ENCODE results near the gene CD8A.
A peak's percentile ranks its signal among the peaks of the same experiment; 100 is the strongest.
"Not testable (repeated sequence)": the region's sequence is repeated elsewhere in the genome, so short reads cannot be mapped to it uniquely, and the experiment has no call there.

The CD8A gene

DNA sequence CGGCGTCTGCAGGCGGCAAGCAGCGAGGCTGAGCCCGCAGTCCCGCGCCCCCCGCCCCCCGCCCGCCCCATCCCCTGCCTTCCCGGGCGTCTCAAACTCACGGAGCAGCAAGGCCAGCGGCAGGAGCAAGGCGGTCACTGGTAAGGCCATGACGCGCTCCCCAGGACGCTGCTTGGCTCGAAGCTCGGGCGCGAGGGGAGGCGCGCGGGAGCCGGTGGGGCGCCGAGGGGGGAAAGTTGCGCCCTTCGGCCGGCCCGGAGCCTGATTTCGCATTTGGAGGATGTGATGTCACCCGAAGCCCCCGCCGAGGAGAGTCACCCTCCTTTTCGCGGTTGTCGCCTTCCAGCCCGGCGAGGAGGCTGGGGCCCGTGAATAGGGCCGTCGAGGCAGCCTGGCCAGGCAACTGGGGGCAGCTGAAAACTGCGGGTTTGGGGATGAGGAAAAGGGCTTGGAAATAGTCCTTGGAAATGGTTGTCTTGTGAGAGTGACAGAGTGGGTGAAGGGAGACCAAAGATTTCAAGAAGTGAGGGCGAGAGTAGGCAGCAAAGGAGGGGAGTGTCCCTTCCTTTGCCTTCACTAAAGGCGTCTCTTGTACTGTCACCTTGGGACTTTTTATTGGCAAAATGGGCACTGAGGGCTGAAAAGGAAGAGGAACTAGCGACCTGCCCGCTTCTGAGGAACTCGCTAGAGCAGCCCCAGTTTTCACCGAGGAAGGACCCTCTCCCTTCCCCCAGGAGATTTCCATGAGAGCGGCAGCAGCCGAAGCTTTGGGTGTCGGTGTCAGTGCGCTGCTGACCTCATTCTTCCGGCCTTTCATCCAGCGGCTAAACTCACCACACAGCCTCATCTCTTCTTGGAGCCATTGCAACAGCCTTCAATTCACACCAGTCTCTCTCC is at the start of gene CD8A:
Gene CD8A (minus strand): TSS at position 238 of the 897 bp plus-strand sequence. CDS start 88 bp downstream, at position 150.
- no peak for DNase-seq (ENCODE audit: low read depth)
- no peak within 1 kb of the TSS for H3K4me3 ChIP-seq (ENCODE audit: low read depth, low read length)
- in situ Hi-C loops (cut with HindIII; ENCODE audit: low sequenced_read_pairs) = no loop called here
- TF ChIP-seq, protein P1, sequence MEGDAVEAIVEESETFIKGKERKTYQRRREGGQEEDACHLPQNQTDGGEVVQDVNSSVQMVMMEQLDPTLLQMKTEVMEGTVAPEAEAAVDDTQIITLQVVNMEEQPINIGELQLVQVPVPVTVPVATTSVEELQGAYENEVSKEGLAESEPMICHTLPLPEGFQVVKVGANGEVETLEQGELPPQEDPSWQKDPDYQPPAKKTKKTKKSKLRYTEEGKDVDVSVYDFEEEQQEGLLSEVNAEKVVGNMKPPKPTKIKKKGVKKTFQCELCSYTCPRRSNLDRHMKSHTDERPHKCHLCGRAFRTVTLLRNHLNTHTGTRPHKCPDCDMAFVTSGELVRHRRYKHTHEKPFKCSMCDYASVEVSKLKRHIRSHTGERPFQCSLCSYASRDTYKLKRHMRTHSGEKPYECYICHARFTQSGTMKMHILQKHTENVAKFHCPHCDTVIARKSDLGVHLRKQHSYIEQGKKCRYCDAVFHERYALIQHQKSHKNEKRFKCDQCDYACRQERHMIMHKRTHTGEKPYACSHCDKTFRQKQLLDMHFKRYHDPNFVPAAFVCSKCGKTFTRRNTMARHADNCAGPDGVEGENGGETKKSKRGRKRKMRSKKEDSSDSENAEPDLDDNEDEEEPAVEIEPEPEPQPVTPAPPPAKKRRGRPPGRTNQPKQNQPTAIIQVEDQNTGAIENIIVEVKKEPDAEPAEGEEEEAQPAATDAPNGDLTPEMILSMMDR (IDR thresholded peaks at IDR 0.05; ENCODE audit: low read depth, low read length, missing control alignments) = no peak

DNA sequence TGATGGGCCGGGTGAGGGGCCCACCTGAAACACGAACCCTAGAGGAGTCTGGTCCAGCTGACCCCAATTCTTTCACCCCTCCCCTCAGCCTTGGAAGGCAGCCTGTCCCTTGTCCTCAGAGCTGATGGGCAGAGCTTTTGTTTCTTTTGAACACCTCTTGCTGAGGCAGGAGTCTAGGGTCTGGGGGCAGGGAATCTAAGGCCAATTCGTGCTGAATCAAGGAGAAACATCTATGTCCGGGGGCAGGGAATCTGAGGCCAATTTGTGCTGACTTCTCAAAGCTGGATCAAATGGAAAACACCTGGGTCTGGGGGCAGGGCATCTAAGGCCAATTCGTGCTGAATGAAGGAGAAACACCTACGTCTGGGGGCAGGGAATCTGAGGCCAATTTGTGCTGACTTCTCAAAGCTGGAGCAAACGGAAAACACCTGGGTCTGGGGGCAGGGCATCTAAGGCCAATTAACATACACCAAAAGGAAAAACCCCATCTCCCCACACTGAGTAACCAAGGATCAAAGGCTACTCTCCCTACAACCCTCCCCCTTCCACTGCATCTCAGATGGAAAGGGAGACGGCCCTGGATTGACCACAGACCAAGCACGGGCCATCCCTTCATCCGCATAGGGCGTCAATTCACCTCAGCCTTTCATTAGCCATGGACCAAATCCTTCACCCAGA is 49.3 kb upstream of the CD8A start:
- DNase-seq (ENCODE audit: low read depth); in situ Hi-C loops (cut with HindIII; ENCODE audit: low sequenced_read_pairs); H3K4me3 ChIP-seq (ENCODE audit: low read depth, low read length): not testable (repeated sequence)

DNA sequence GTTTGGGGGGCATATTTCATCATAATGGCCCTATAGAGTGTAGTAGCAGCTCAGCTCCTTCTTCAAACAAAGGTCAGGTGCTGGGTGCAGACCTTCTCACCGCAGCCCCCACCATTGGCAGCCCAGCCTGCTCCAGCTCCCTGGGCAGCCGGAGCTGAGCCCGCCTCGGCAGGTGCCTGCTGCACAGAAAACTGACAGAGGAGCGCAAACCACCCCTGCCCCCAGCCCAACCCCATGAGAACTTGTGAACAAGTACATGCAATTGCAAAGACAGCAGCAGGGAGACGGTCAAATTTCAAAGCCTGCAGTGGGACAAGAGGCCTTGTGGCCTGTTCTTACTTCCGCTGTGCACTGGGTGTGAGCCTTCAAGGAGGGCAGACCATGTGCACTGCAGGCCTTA is 48.7 kb upstream of the CD8A start:
- DNase-seq (ENCODE audit: low read depth); H3K4me3 ChIP-seq (ENCODE audit: low read depth, low read length); in situ Hi-C loops (cut with HindIII; ENCODE audit: low sequenced_read_pairs): not testable (repeated sequence)

DNA sequence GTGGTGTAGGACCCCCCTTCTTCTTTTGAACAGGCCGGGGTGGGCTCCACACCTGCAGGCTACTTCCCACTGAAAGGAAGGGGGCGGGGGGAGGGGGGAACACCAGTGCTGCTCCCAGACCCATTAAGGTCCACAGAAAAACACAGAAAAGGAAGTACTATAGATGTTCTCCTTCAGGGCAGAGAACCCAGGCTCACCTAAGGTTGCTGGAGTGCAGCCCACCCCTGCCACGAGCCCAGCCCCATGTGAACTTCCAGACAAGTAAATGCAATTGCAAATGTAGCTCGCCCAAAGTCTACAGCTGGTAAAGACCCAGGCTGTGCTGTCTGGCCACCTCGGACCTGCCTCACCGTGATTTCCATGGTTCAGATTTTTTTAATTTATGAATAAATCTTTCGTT is 47.0 kb upstream of the CD8A start:
- H3K4me3 ChIP-seq (ENCODE audit: low read depth, low read length); DNase-seq (ENCODE audit: low read depth): not testable (repeated sequence)

DNA sequence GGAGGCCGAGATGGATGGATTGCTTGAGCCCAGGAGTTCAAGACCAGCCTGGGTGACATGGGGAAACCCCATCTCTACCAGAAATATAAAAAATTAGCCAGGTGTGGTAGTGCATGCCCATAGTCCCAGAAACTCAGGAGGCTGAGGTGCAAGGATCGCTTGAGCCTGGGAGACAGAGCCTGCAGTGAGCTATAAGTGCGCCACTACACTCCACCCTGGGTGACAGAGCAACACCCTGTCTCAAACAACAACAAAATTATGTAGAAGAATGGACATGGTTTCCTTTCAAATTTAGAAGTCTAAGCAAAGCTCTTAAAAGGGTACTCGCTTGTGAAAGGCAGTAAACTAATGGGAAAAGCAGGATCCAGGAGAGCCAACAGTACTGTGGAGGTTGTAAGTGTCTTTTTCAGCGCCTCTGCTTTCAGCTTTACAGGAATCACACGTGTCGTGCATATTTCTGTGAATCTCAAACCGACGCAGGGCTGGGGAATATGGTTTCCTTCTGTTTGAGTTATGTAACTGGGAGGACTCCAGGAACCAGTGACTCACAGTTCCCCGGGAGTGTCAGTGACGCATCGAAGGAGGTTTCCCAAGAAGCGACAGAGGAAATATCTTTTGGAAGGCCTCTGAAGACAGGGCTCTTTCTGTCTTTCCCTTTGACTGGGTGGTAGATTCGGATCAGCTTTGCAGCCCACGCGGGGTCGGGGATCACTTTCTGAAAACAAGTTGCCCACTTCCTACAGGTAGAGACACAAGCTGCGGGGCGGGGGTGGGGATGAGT is 46.4 kb upstream of the CD8A start:
- DNase-seq (ENCODE audit: low read depth) = peak; percentile 69
- in situ Hi-C loops (cut with HindIII; ENCODE audit: low sequenced_read_pairs); H3K4me3 ChIP-seq (ENCODE audit: low read depth, low read length): not testable (repeated sequence)

More for the DNA sequence above, 47.0 kb upstream of the CD8A start:
- in situ Hi-C loops (cut with HindIII; ENCODE audit: low sequenced_read_pairs) = not testable (repeated sequence)

DNA sequence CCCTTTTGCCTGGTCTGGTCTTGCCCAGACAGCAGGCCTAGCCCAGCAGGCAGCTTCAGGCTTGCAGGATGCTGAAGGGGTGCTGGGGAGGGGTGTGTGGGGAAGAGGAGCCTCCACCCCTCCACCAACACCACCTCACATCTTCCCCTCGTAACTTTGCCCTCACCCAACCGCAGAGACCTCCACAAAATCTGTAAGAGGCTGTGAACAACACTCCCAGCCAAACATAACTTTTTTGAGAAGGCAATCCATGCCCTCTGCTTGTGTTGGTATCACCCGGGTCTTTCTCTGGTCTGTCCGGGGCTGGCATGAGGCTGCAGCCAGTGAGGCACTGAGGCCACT is 44.8 kb upstream of the CD8A start:
- DNase-seq (ENCODE audit: low read depth); in situ Hi-C loops (cut with HindIII; ENCODE audit: low sequenced_read_pairs); H3K4me3 ChIP-seq (ENCODE audit: low read depth, low read length): not testable (repeated sequence)

DNA sequence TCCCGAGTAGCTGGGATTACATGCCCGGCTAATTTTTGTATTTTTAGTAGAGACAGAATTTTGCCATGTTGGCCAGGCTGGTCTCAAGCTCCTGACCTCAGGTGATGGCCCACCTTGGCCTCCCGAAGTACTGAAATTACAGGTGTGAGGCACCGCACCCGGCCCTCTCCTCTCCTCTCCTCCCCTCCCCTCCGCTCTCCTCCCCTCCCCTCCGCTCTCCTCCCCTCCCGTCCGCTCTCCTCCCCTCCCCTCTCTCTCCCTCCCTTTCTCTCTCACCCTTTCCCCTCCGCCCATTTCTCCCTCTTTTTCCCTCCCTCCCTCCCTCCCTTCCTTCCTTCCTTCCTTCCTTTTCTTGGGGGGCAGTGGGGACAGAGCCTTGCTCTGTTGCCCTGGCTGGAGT is 42.6 kb upstream of the CD8A start:
- H3K4me3 ChIP-seq (ENCODE audit: low read depth, low read length) = no peak overlapping the region
- in situ Hi-C loops (cut with HindIII; ENCODE audit: low sequenced_read_pairs) = no loop called here
- DNase-seq (ENCODE audit: low read depth) = no peak
- TF ChIP-seq, protein P1 (IDR thresholded peaks at IDR 0.05; ENCODE audit: low read depth, low read length, missing control alignments) = no peak

DNA sequence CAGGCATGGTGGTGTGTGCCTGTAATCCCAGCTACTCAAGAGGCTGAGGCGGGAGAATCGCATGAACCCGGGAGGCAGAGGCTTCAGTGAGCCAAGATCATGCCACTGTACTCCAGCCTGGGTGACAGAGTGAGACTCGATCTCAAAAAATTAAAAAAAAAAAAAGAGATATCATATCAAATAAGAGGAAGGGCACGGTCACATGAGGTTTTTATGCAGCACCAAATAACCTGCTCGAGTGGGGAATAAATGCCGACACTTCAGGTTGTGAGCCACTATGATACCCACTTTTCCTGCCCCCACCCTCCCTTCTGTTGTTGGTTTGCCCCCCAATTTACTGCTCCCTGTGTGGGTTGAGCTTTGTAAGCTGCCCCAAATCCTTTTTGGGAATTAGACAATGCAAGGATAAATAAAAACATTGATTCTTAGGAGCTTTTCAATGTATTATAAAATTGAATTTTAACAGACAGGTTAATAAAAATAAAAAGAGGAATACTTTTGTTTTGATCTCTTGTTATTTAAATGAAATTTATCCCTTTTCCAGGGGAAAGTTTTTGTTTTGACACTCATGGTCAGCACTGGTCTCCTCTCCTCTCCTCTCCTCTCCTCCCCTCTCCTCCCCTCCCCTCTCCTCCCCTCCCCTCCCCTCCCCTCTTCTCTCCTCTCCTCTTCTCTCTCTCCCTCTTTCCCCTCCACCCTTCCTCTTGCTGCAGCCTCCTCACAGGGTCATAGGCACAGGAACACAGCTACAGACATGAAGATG is 41.8 kb upstream of the CD8A start:
- H3K4me3 ChIP-seq (ENCODE audit: low read depth, low read length) = no peak overlapping the region
- in situ Hi-C loops (cut with HindIII; ENCODE audit: low sequenced_read_pairs) = no loop called here
- DNase-seq (ENCODE audit: low read depth) = no peak
- TF ChIP-seq, protein P1 (IDR thresholded peaks at IDR 0.05; ENCODE audit: low read depth, low read length, missing control alignments) = no peak
